Activated naive CD8-positive, alpha-beta T cell treated with anti-CD3 and anti-CD28 coated beads, Interleukin-2, amount 10 ng/mL, durations not matched to agents 7 days and 5 days (primary cell): Measurements from ENCODE around the gene CCDC59. TPM values are rescaled to one million over a fixed set of nuclear protein-coding genes. Genes with fewer than 3 reads are reported as not detected.
A peak's percentile ranks its signal among the peaks of the same experiment; 100 is the strongest.
"Not testable (repeated sequence)": the region's sequence is repeated elsewhere in the genome, so short reads cannot be mapped to it uniquely, and the experiment has no call there.

Source experiments
- ATAC-seq: fragments of 150-1000 bp; cut with Tn5 transposase; one replicate; pipeline ENCODE4 v1.10.0; 2021; ENCODE audit warnings: low read depth, moderate library complexity
- POLR2A ChIA-PET: fragments of 350-600 bp; sonication (Branson Sonifier 250); formaldehyde crosslinking; loops from one replicate; lab custom pipeline; 2021; ENCODE audit warnings: antibody characterized with exemption; lab: Charles Lee
- DNase-seq: peaks from one replicate; pipeline ENCODE4 v3.0.0; 2021
- H3K27ac Mint-ChIP-seq: one replicate; pipeline ENCODE4 v1.8.0; 2022; ENCODE audit warnings: mild to moderate bottlenecking, mixed read lengths
- H3K27me3 Mint-ChIP-seq: one replicate; pipeline ENCODE4 v1.8.0; 2022; ENCODE audit warnings: mild to moderate bottlenecking, moderate library complexity, mixed read lengths
- H3K36me3 Mint-ChIP-seq: one replicate; pipeline ENCODE4 v1.8.0; 2021; ENCODE audit warnings: mild to moderate bottlenecking, mixed read lengths
- H3K4me1 Mint-ChIP-seq: one replicate; pipeline ENCODE4 v1.8.0; 2021; ENCODE audit warnings: mixed read lengths
- H3K4me3 Mint-ChIP-seq: one replicate; pipeline ENCODE4 v1.8.0; 2022; ENCODE audit warnings: mild to moderate bottlenecking, moderate library complexity, mixed read lengths
- H3K9me3 Mint-ChIP-seq: one replicate; pipeline ENCODE4 v1.8.0; 2021; ENCODE audit warnings: mixed read lengths
- total RNA-seq, 2 experiments: library from RNA; stranded (reverse); gene quantifications; one replicate each; pipeline ENCODE4 v1.2.3, GENCODE V29; 2021

CCDC59 gene
- total RNA-seq = 10 to 100 TPM; 55.0 to 56.2 TPM

GRCh38 chr12:82358200-82359114 lies at the start of gene CCDC59, which contains the start of gene METTL25:
TSS of gene CCDC59 (minus strand) at chr12:82358387. CDS start at chr12:82358376, 11 bp downstream.
TSS of gene METTL25 (plus strand) at chr12:82358529. CDS start at chr12:82358566, 37 bp downstream.
- Mint-ChIP-seq H3K4me3 (peak within 1 kb of the TSS; percentile 97), H3K9me3 (peaks cover 2% of the 10 kb centered on the region), H3K27ac (peak within 1 kb of the TSS; percentile 99), H3K4me1 (peaks cover 24% of the 10 kb centered on the region), H3K27me3 (no peaks in the 10 kb centered on the region), H3K36me3 (peaks cover 23% of the 10 kb centered on the region)
- DNase-seq (peak; percentile 92), ATAC-seq (peak; percentile 94)
- POLR2A ChIA-PET = interaction anchor here (0.7 to 1.6 kb wide), 4 partner anchors 10 to 418 kb away, joined by 3 to 5 read pairs (median 4); no protein-coding TSS in a partner anchor

GRCh38 chr12:82407481-82407880 lies 49.3 kb upstream of the CCDC59 start:
- no peak for ATAC-seq
- DNase-seq = no peak
- no peak overlapping the region for H3K27ac Mint-ChIP-seq
- H3K9me3 Mint-ChIP-seq = no peaks in the 10 kb centered on the region
- POLR2A ChIA-PET = no interaction called here
- no peaks in the 10 kb centered on the region for H3K4me1 Mint-ChIP-seq
- peaks cover 6% of the 10 kb centered on the region for H3K36me3 Mint-ChIP-seq
- H3K4me3 Mint-ChIP-seq = no peak overlapping the region
- H3K27me3 Mint-ChIP-seq = no peaks in the 10 kb centered on the region

GRCh38 chr12:82406651-82407050 lies 48.5 kb upstream of the CCDC59 start:
- H3K36me3 Mint-ChIP-seq = peaks cover 6% of the 10 kb centered on the region
- no peak for ATAC-seq
- POLR2A ChIA-PET = no interaction called here
- H3K4me1 Mint-ChIP-seq = no peaks in the 10 kb centered on the region
- no peak for DNase-seq
- H3K4me3 Mint-ChIP-seq = no peak overlapping the region
- no peaks in the 10 kb centered on the region for H3K27me3 Mint-ChIP-seq
- H3K9me3 Mint-ChIP-seq = no peaks in the 10 kb centered on the region
- H3K27ac Mint-ChIP-seq = no peak overlapping the region

- H3K9me3 Mint-ChIP-seq = no peaks in the 10 kb centered on the region
- peaks cover 3% of the 10 kb centered on the region for H3K36me3 Mint-ChIP-seq
- DNase-seq = no peak
- no peak overlapping the region for H3K27ac Mint-ChIP-seq
- no peak for ATAC-seq
- POLR2A ChIA-PET = no interaction called here
- H3K27me3 Mint-ChIP-seq = no peaks in the 10 kb centered on the region
- no peak overlapping the region for H3K4me3 Mint-ChIP-seq
- H3K4me1 Mint-ChIP-seq = no peaks in the 10 kb centered on the region
Measured at GRCh38 chr12:82400819-82401218, 42.6 kb upstream of the CCDC59 start.

- Mint-ChIP-seq H3K36me3 (peaks cover 3% of the 10 kb centered on the region), H3K27ac (no peak overlapping the region), H3K4me1 (no peaks in the 10 kb centered on the region), H3K4me3 (no peak overlapping the region), H3K9me3 (no peaks in the 10 kb centered on the region), H3K27me3 (no peaks in the 10 kb centered on the region)
- ATAC-seq (no peak), DNase-seq (no peak)
- POLR2A ChIA-PET = no interaction called here
Measured at GRCh38 chr12:82398879-82399278, 40.7 kb upstream of the CCDC59 start.

- Mint-ChIP-seq H3K27ac (no peak overlapping the region), H3K4me1 (no peaks in the 10 kb centered on the region), H3K4me3 (no peak overlapping the region), H3K36me3 (no peaks in the 10 kb centered on the region), H3K9me3 (no peaks in the 10 kb centered on the region), H3K27me3 (no peaks in the 10 kb centered on the region)
- ATAC-seq = no peak
- POLR2A ChIA-PET = no interaction called here
- DNase-seq = no peak
Measured at GRCh38 chr12:82383930-82384552, 25.9 kb upstream of the CCDC59 start.

- Mint-ChIP-seq H3K4me1 (no peaks in the 10 kb centered on the region), H3K9me3 (peaks cover 3% of the 10 kb centered on the region), H3K4me3 (no peak overlapping the region), H3K36me3 (peaks cover 3% of the 10 kb centered on the region), H3K27ac (peak overlapping the region; percentile 23), H3K27me3 (no peaks in the 10 kb centered on the region)
- no peak for DNase-seq
- POLR2A ChIA-PET = no interaction called here
- no peak for ATAC-seq
Measured at GRCh38 chr12:82378997-82379396, 20.8 kb upstream of the CCDC59 start.

GRCh38 chr12:82375201-82375600 lies 17.0 kb upstream of the CCDC59 start:
- DNase-seq (no peak), ATAC-seq (no peak)
- Mint-ChIP-seq H3K4me3 (no peak overlapping the region), H3K9me3 (peaks cover 12% of the 10 kb centered on the region), H3K4me1 (no peaks in the 10 kb centered on the region), H3K27ac (no peak overlapping the region), H3K36me3 (peaks cover 20% of the 10 kb centered on the region), H3K27me3 (no peaks in the 10 kb centered on the region)
- POLR2A ChIA-PET = no interaction called here

GRCh38 chr12:82366197-82366596 lies 8.0 kb upstream of the CCDC59 start:
- H3K4me1 Mint-ChIP-seq = no peaks in the 10 kb centered on the region
- no peak for ATAC-seq
- no peak overlapping the region for H3K4me3 Mint-ChIP-seq
- POLR2A ChIA-PET = no interaction called here
- no peaks in the 10 kb centered on the region for H3K27me3 Mint-ChIP-seq
- H3K9me3 Mint-ChIP-seq = peaks cover 4% of the 10 kb centered on the region
- H3K36me3 Mint-ChIP-seq = peaks cover 11% of the 10 kb centered on the region
- no peak overlapping the region for H3K27ac Mint-ChIP-seq
- DNase-seq = no peak

GRCh38 chr12:82363990-82364389 lies 5.8 kb upstream of the CCDC59 start:
- POLR2A ChIA-PET = no interaction called here
- ATAC-seq (no peak), DNase-seq (no peak)
- Mint-ChIP-seq H3K4me1 (peaks cover 7% of the 10 kb centered on the region), H3K36me3 (peaks cover 6% of the 10 kb centered on the region), H3K4me3 (no peak overlapping the region), H3K27ac (no peak overlapping the region), H3K27me3 (no peaks in the 10 kb centered on the region), H3K9me3 (peaks cover 2% of the 10 kb centered on the region)

GRCh38 chr12:82361461-82361915 lies 3.3 kb upstream of the CCDC59 start:
- POLR2A ChIA-PET = no interaction called here
- H3K27ac Mint-ChIP-seq = no peak overlapping the region
- no peak overlapping the region for H3K4me3 Mint-ChIP-seq
- DNase-seq (no peak), ATAC-seq (no peak)
- peaks cover 10% of the 10 kb centered on the region for H3K36me3 Mint-ChIP-seq
- H3K27me3 Mint-ChIP-seq = no peaks in the 10 kb centered on the region
- peaks cover 12% of the 10 kb centered on the region for H3K4me1 Mint-ChIP-seq
- H3K9me3 Mint-ChIP-seq = peaks cover 2% of the 10 kb centered on the region

GRCh38 chr12:82360834-82361233 lies 2.6 kb upstream of the CCDC59 start:
- ATAC-seq, DNase-seq, H3K27me3 Mint-ChIP-seq, H3K4me3 Mint-ChIP-seq, POLR2A ChIA-PET, H3K27ac Mint-ChIP-seq, H3K9me3 Mint-ChIP-seq: not testable (repeated sequence)
- Mint-ChIP-seq H3K36me3 (peaks cover 15% of the 10 kb centered on the region), H3K4me1 (peaks cover 18% of the 10 kb centered on the region)

- POLR2A ChIA-PET = interaction anchor here (0.8 to 1.6 kb wide), 3 partner anchors 14 to 419 kb away, joined by 3 to 5 read pairs (median 3); no protein-coding TSS in a partner anchor
- peak overlapping the region; percentile 97 for H3K4me3 Mint-ChIP-seq
- H3K27ac Mint-ChIP-seq = peak overlapping the region; percentile 99
- peaks cover 24% of the 10 kb centered on the region for H3K4me1 Mint-ChIP-seq
- peaks cover 22% of the 10 kb centered on the region for H3K36me3 Mint-ChIP-seq
- H3K9me3 Mint-ChIP-seq = peaks cover 2% of the 10 kb centered on the region
- no peak for ATAC-seq
- peak; percentile 34 for DNase-seq
- no peaks in the 10 kb centered on the region for H3K27me3 Mint-ChIP-seq
Measured at GRCh38 chr12:82359115-82359478, 910 bp upstream of the CCDC59 start.
